GM23248 (cell line): ENCODE data around the gene SH3RF1. TPM values are rescaled to one million over a fixed set of nuclear protein-coding genes. Genes with fewer than 3 reads are reported as not detected.
A peak's percentile ranks its signal among the peaks of the same experiment; 100 is the strongest.
"Not testable (repeated sequence)": the region's sequence is repeated elsewhere in the genome, so short reads cannot be mapped to it uniquely, and the experiment has no call there.

Source experiments
- DNase-seq: peaks from one replicate; pipeline ENCODE4 v3.0.0-alpha.2; 2015
- H2AFZ ChIP-seq: fragments of 200-600 bp; sonication (generic); 2 replicates; pipeline ENCODE4 v1.6.1; 2016; ENCODE audit warnings: antibody characterized with exemption
- H3F3A ChIP-seq: fragments of 200-600 bp; sonication (generic); 2 replicates; pipeline ENCODE4 v1.6.1; 2016; ENCODE audit warnings: mild to moderate bottlenecking, antibody characterized with exemption, mixed run types; ENCODE audit not compliant: insufficient read depth
- H3K27ac ChIP-seq: fragments of 200-600 bp; sonication (generic); 2 replicates; pipeline ENCODE4 v1.5.1; 2016; ENCODE audit warnings: mild to moderate bottlenecking
- H3K27me3 ChIP-seq: fragments of 200-600 bp; sonication (generic); replicated peaks from 2 replicates; pipeline ENCODE4 v1.6.1; 2016; ENCODE audit warnings: mild to moderate bottlenecking; ENCODE audit not compliant: insufficient read depth
- H3K36me3 ChIP-seq: fragments of 200-600 bp; sonication (generic); 2 replicates; pipeline ENCODE4 v1.6.1; 2016; ENCODE audit warnings: low read depth, mild to moderate bottlenecking
- H3K4me1 ChIP-seq: fragments of 200-600 bp; sonication (generic); 2 replicates; pipeline ENCODE4 v1.6.1; 2016; ENCODE audit warnings: mild to moderate bottlenecking; ENCODE audit not compliant: insufficient read depth
- H3K4me2 ChIP-seq: fragments of 200-600 bp; sonication (generic); one replicate; pipeline ENCODE4 v1.6.1; 2016; ENCODE audit warnings: mild to moderate bottlenecking; ENCODE audit not compliant: unreplicated experiment
- H3K4me3 ChIP-seq: fragments of 200-600 bp; sonication (generic); 2 replicates; pipeline ENCODE4 v1.5.1; 2016; ENCODE audit warnings: mild to moderate bottlenecking
- H3K79me2 ChIP-seq: fragments of 200-600 bp; sonication (generic); 2 replicates; pipeline ENCODE4 v1.6.1; 2016; ENCODE audit warnings: mild to moderate bottlenecking; ENCODE audit not compliant: insufficient read depth
- H3K9ac ChIP-seq: fragments of 200-600 bp; sonication (generic); 2 replicates; pipeline ENCODE4 v1.6.1; 2016; ENCODE audit warnings: mild to moderate bottlenecking
- H3K9me2 ChIP-seq: fragments of 200-600 bp; sonication (generic); 2 replicates; pipeline ENCODE4 v1.6.1; 2016; ENCODE audit warnings: mixed run types, mild to moderate bottlenecking, moderate library complexity; ENCODE audit not compliant: insufficient read depth
- H3K9me3 ChIP-seq: fragments of 200-600 bp; sonication (generic); one replicate; pipeline ENCODE4 v1.6.1; 2017; ENCODE audit warnings: low read depth
- H4K20me1 ChIP-seq: fragments of 200-600 bp; sonication (generic); 2 replicates; pipeline ENCODE4 v1.6.0; 2016; ENCODE audit not compliant: insufficient read depth
- EZH2 ChIP-seq: fragments of 200-600 bp; sonication (generic); IDR thresholded peaks from 2 replicates; pipeline ENCODE4 v1.6.1; 2018; ENCODE audit warnings: antibody characterized with exemption, mild to moderate bottlenecking; ENCODE audit not compliant: insufficient read depth, poor library complexity, severe bottlenecking
- EZH2phosphoT487 ChIP-seq: fragments of 200-600 bp; sonication (generic); IDR thresholded peaks from 2 replicates; pipeline ENCODE4 v1.6.1; 2018; ENCODE audit warnings: antibody characterized with exemption, moderate library complexity, mild to moderate bottlenecking, low read depth; ENCODE audit not compliant: insufficient read depth
- WGBS, 2 experiments: methylation state at CpG; one replicate each; pipeline ENCODE4 v1.1.6; 2015 to 2017; ENCODE audit warnings: low lambda C conversion rate in 2 of 2, low coverage in 1 of 2; ENCODE audit errors: missing lambda C conversion rate in 2 of 2; 5-methylcytosine and 5-hydroxymethylcytosine counted together
- in situ Hi-C: fragments of 300-500 bp; cut with MboI; formaldehyde crosslinking; loops from 2 replicates; pipeline ENCODE4 v1.15.0; 2020
- polyA plus RNA-seq: library from polyadenylated mRNA; unstranded; fragments of >200 nt; fragmentation: Nextera tagmentation; extraction: Ambion mirVana; gene quantifications from 2 replicates; pipeline ENCODE4 v1.2.1, GENCODE V29; 2016
- total RNA-seq: library from RNA; depleted of rRNA; stranded (reverse); fragments of >200 nt; shearing (Covaris generic); gene quantifications from 2 replicates; pipeline ENCODE4 v1.2.3, GENCODE V29; 2014

The SH3RF1 gene
- total and polyA plus RNA-seq, 2 experiments from 2014 or later = 28.3 to 55.5 TPM

DNA sequence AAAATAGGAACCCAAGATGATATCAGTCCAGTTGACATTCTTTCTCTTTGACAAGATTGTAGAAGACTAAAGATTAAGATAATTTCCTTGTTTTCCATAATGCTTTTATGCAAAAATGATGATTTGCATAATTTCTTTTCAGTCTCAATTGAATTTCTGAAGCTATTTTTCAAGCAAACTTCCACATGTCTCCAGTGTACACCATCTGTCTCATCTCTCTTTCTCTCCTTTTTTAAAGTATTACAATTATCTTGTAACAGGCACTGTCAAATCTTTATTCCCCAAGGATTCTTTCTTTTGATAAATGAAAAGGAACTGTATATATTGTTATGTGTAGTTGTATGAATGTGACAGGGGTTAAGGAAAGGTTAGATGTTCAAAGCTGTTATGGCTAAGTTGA lies 7.9 kb upstream of the SH3RF1 start:
- in situ Hi-C loops = loop anchor here (10.0 kb wide), 1 partner anchor 176 kb away; no protein-coding TSS in a partner anchor
- H3K9me3 ChIP-seq = no peaks in the 10 kb centered on the region

DNA sequence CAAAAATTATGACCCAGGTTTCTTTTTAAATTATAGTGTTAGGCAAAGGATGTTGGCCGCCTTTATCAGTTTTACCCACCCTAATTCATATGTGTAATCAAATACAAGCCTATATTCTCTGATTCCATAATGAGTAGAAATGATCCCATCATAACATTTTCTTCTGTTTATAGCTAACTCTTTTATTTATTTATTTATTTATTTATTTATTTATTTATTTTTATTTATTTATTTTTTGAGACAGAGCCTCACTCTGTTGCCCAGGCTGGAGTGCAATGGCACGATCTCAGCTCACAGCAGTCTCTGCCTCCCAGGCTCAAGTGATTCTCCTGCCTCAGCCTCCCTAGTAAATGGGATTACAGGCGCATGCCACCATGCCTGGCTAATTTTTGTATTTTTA lies 7.1 kb upstream of the SH3RF1 start:
- H3K27me3 ChIP-seq, H3K27ac ChIP-seq, H2AFZ ChIP-seq, H3K4me2 ChIP-seq, DNase-seq, H3K4me3 ChIP-seq, H3K9me2 ChIP-seq, H4K20me1 ChIP-seq, H3K36me3 ChIP-seq, H3K9ac ChIP-seq, H3K9me3 ChIP-seq, H3K79me2 ChIP-seq: not testable (repeated sequence)
- Histone ChIP-seq H3K4me1 (peaks cover 25% of the 10 kb centered on the region), H3F3A (peaks cover 11% of the 10 kb centered on the region; the same call in 1 of the 2 replicates)
- 95 to 96% methylated on average over 3 of the region's 3 CpGs for WGBS, 2 experiments
- in situ Hi-C loops = loop anchor here (10.0 kb wide), 1 partner anchor 177 kb away; no protein-coding TSS in a partner anchor

More for the DNA sequence above, 7.9 kb upstream of the SH3RF1 start:
- Histone ChIP-seq H3K9ac (no peak overlapping the region), H3K4me2 (no peak overlapping the region), H3K4me1 (peaks cover 25% of the 10 kb centered on the region), H3K27ac (no peak overlapping the region), H3K36me3 (no peaks in the 10 kb centered on the region), H2AFZ (no peak overlapping the region), H3K27me3 (no peaks in the 10 kb centered on the region), H3F3A (peaks cover 16% of the 10 kb centered on the region), H4K20me1 (no peaks in the 10 kb centered on the region), H3K79me2 (no peaks in the 10 kb centered on the region), H3K4me3 (no peak overlapping the region), H3K9me2 (no peaks in the 10 kb centered on the region)
- DNase-seq = no peak
- TF ChIP-seq EZH2phosphoT487 = no peak
- TF ChIP-seq EZH2 = no peak

DNA sequence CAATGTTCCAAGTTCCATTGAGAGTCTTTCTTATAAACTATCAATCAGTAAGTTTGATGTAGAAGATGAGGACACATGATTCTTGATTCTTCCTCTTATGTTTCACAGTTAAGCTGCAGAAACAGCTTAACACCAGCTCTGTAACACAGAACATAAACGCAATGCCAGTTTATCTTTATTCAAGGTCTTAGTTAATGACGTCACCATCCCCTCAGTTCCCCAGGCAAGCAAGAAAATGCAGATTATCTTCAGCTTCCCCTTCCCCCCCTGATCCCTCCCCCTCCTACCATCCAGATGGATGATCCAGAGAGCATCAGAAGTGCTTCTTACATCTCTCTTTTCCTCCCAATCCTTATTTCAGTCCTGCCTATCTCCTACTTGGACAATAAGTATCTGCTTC lies 4.4 kb upstream of the SH3RF1 start:
- no peak overlapping the region for H2AFZ ChIP-seq
- H3K4me1 ChIP-seq = peaks cover 20% of the 10 kb centered on the region
- no peak overlapping the region for H3K27ac ChIP-seq
- H3K9me2 ChIP-seq = no peaks in the 10 kb centered on the region
- H3K4me2 ChIP-seq = no peak overlapping the region
- H3K9ac ChIP-seq = no peak overlapping the region
- no peaks in the 10 kb centered on the region for H3K27me3 ChIP-seq
- TF ChIP-seq EZH2 = no peak
- TF ChIP-seq EZH2phosphoT487 = no peak
- in situ Hi-C loops = loop anchor here (10.0 kb wide), 1 partner anchor 180 kb away; no protein-coding TSS in a partner anchor
- WGBS, 2 experiments = 74 to 86% methylated on average over 2 of the region's 2 CpGs
- H4K20me1 ChIP-seq = no peaks in the 10 kb centered on the region
- peaks cover 5% of the 10 kb centered on the region for H3K79me2 ChIP-seq
- H3K9me3 ChIP-seq = no peaks in the 10 kb centered on the region
- no peak for DNase-seq
- no peaks in the 10 kb centered on the region for H3K36me3 ChIP-seq
- H3K4me3 ChIP-seq = no peak overlapping the region
- H3F3A ChIP-seq = peaks cover 13% of the 10 kb centered on the region

DNA sequence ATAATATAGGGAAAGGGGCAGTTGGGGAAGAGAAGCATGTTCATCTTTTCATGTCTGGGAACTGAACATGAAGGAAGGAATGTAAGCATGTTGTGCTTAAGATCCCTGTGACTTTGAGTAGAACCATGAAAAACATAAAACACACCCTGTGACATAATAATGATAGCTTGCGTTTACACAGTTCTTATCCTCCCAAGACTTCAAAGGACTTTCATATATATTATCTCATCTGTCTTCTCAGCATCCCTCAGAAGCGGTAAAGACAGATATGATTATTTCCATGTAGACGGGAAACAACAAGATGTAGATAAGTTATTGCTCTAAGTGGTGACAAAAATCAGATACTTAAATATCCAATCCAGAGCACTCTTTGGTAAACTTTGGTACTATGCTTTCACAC lies 3.3 kb upstream of the SH3RF1 start:
- Histone ChIP-seq H3K27ac (no peak overlapping the region), H3K79me2 (peaks cover 16% of the 10 kb centered on the region), H2AFZ (no peak overlapping the region), H3K4me3 (no peak overlapping the region), H3K9me3 (no peaks in the 10 kb centered on the region), H3K36me3 (no peaks in the 10 kb centered on the region), H3K4me1 (peaks cover 18% of the 10 kb centered on the region), H3F3A (peaks cover 22% of the 10 kb centered on the region), H3K4me2 (no peak overlapping the region), H3K9ac (no peak overlapping the region), H3K9me2 (no peaks in the 10 kb centered on the region), H3K27me3 (no peaks in the 10 kb centered on the region), H4K20me1 (no peaks in the 10 kb centered on the region)
- 94 to 98% methylated on average over 3 of the region's 3 CpGs for WGBS, 2 experiments
- in situ Hi-C loops = loop anchor here (10.0 kb wide), 1 partner anchor 181 kb away; no protein-coding TSS in a partner anchor
- DNase-seq = no peak
- no peak for TF ChIP-seq EZH2
- no peak for TF ChIP-seq EZH2phosphoT487

DNA sequence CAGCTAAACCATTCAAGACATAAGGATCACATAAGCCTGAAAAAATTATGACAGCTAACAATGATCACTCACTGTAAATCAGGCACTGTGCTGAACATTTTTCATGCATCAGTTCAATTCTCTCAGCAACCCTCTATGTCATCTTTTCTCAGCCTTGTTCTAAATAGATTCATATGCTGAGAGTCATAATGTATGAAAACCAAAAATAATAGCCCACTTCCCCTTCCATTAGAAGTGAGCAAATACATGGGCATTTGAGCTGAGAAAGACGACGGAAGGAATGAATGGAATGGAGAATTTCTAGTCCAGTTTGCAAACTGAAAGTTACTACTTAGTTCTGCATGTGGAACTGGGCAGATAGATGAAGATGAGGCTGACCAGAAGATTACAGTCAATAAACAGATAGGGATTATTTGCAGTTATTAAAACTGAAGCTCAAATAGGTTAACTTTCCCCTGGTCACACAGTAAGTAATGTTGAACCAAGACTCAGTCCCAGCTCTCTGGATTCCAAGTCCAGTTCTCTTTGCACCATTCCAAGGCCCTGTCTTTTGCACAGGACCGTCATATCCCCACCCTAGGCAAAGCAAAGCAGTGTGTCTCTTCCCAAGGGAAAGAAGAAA lies 1.6 kb upstream of the SH3RF1 start:
- H3K79me2 ChIP-seq = peaks cover 33% of the 10 kb centered on the region
- peaks cover 36% of the 10 kb centered on the region for H3F3A ChIP-seq
- no peaks in the 10 kb centered on the region for H3K9me3 ChIP-seq
- H3K9ac ChIP-seq = peak overlapping the region; percentile 92
- 8 to 13% methylated on average over 3 of the region's 3 CpGs for WGBS, 2 experiments
- H2AFZ ChIP-seq = peak overlapping the region; percentile 7; the same call in 1 of the 2 replicates
- no peaks in the 10 kb centered on the region for H3K9me2 ChIP-seq
- H4K20me1 ChIP-seq = no peaks in the 10 kb centered on the region; the same call in 1 of the 2 replicates
- H3K4me1 ChIP-seq = peaks cover 24% of the 10 kb centered on the region
- H3K4me2 ChIP-seq = peak overlapping the region; percentile 91
- in situ Hi-C loops = loop anchor here (10.0 kb wide), 1 partner anchor 182 kb away; no protein-coding TSS in a partner anchor
- H3K27me3 ChIP-seq = no peaks in the 10 kb centered on the region
- H3K36me3 ChIP-seq = no peaks in the 10 kb centered on the region
- DNase-seq = peak; percentile 86
- TF ChIP-seq EZH2phosphoT487 = no peak
- no peak for TF ChIP-seq EZH2
- peak overlapping the region; percentile 89 for H3K4me3 ChIP-seq
- peak overlapping the region; percentile 79 for H3K27ac ChIP-seq
